Measurements from ENCODE around the gene WDR13.
A peak's percentile ranks its signal among the peaks of the same experiment; 100 is the strongest.
"Not testable (repeated sequence)": the region's sequence is repeated elsewhere in the genome, so short reads cannot be mapped to it uniquely, and the experiment has no call there.

WDR13 gene

DNA sequence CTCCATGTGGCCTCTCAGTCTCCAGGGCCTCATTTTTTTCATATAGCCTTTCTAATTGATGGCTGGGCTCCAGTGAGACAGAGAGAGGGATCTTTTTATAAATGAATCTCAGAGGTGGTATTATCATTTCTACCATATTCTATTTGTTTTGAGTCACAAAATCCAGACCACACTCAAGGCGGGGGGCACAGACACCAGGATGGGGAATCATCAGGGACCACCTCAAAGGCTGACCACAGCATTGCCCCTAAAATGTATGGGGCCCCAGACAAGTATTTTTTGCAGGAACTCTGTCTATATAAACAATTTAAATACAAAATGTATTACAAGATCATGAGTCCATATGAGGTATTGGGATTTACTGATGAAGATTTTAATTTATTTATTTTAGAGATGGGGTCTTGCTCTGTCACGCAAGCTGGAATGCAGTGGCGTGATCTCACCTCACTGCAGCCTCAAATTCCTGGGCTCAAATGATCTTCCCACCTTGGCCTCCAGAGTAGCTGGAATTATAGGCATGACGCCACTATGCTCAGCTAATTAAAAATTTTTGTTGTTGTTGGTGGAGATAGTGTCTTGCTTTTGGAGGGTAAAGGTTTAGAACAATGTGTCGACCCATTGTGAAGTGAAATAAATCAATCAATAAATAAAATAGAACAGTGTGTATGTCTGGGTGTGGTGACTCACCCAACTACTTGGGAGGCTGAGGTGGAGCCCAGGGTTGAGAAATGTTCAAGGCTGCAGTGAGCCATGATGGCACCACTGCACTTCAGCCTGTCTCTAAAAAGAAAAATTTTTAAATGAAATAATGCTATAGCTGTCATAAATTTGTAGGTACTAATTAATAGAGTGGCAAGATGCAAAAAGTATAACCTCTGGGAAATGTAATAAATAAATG, 29.4 kb downstream of the WDR13 start:
- Histone ChIP-seq H3K27me3 (ENCODE audit: insufficient read depth, low read length) (no peaks in the 10 kb centered on the region), H3K4me3 (ENCODE audit: low read length) (no peak overlapping the region)
- WGBS: 94% methylated on average over 4 of the region's 5 CpGs

DNA sequence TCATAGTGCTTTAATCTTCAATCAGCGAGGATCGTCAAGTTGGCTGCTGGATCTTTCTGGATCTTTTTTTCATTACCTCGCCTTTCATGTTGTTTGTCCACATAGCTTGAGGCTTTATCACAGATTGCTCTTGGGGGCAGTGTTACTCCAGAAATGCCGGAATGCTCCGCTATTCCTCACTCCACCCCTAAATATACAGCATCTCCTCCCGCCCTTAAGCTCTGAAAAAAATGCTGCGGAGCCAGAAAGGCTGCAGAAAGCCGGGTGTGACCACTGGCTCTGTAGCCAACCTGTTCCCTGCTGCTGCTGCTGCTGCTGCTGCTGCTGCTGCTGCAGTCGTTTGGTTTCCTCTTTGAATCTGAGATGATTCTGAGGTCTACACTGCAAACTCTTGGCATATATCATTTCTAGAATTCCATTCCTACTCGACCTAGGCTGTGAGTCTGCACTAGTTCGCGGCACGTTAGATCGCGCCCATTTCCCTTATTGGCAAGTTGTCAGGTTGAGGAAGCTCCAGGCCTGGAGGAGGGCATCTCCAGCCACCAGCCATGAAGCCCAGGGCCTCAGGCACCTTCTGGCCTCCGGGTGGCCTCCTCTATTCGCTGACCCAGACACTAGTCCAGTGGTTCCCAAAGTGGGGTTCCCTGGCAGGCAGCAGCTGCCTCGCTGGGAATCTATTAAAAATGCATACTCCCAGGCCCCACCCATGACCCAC, 34.2 kb downstream of the WDR13 start:
- H3K9ac ChIP-seq (ENCODE audit: low read depth, low read length): no peak overlapping the region
- H3K36me3 ChIP-seq (ENCODE audit: insufficient read depth, low read length): no peaks in the 10 kb centered on the region
- H3K4me3 ChIP-seq (ENCODE audit: low read length): peak overlapping the region; percentile 18; the same call in 1 of the 2 replicates
- no peaks in the 10 kb centered on the region for H3K27me3 ChIP-seq (ENCODE audit: insufficient read depth, low read length)
- H3K27ac ChIP-seq (ENCODE audit: low read depth, low read length): peak overlapping the region; percentile 45; the same call in 1 of the 2 replicates
- no peaks in the 10 kb centered on the region for H3K4me1 ChIP-seq (ENCODE audit: insufficient read depth, low read length)
- WGBS: 32% methylated on average over 18 of the region's 18 CpGs
- no peaks in the 10 kb centered on the region for H3K9me3 ChIP-seq (ENCODE audit: insufficient read depth, low read depth, low read length)

More for the DNA sequence above, 29.4 kb downstream of the WDR13 start:
- Histone ChIP-seq H3K9ac (ENCODE audit: low read depth, low read length) (no peak overlapping the region), H3K9me3 (ENCODE audit: insufficient read depth, low read depth, low read length) (no peaks in the 10 kb centered on the region), H3K36me3 (ENCODE audit: insufficient read depth, low read length) (no peaks in the 10 kb centered on the region), H3K4me1 (ENCODE audit: insufficient read depth, low read length) (no peaks in the 10 kb centered on the region), H3K27ac (ENCODE audit: low read depth, low read length) (no peak overlapping the region)

DNA sequence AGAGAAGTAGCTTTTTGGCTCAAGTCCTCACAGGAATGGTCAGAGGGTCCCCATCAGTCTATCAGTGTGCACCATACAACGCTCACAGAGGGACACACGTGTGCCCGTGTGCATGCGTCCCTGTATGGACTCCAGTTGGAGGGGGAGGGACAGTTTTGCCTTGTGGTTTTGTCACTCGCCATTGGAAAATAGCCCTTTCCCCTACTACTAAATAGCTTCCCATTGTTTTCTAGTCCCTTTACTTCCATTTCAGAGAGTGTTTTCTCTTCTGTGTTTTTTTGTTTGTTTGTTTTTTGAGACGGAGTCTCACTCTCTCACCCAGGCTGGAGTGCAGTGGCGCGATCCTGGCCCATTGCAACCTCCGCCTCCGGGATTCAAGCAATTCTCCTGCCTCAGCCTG, 34.9 kb downstream of the WDR13 start:
- 91% methylated on average over 6 of the region's 10 CpGs for WGBS
- Histone ChIP-seq H3K36me3 (ENCODE audit: insufficient read depth, low read length) (no peaks in the 10 kb centered on the region), H3K27ac (ENCODE audit: low read depth, low read length) (no peak overlapping the region)

GRCh38 chrX:48636301-48636700, 39.0 kb downstream of the WDR13 start:
- H3K27ac ChIP-seq (ENCODE audit: low read depth, low read length): no peak overlapping the region
- H3K36me3 ChIP-seq (ENCODE audit: insufficient read depth, low read length): no peaks in the 10 kb centered on the region
- H3K27me3 ChIP-seq (ENCODE audit: insufficient read depth, low read length): no peaks in the 10 kb centered on the region
- WGBS: 91% methylated on average over 1 of the region's 1 CpG
- no peak overlapping the region for H3K4me3 ChIP-seq (ENCODE audit: low read length)
- H3K9me3 ChIP-seq (ENCODE audit: insufficient read depth, low read depth, low read length): no peaks in the 10 kb centered on the region
- no peak overlapping the region for H3K9ac ChIP-seq (ENCODE audit: low read depth, low read length)
- H3K4me1 ChIP-seq (ENCODE audit: insufficient read depth, low read length): no peaks in the 10 kb centered on the region

More for the DNA sequence above, 34.9 kb downstream of the WDR13 start:
- Histone ChIP-seq H3K4me1 (ENCODE audit: insufficient read depth, low read length) (no peaks in the 10 kb centered on the region), H3K9ac (ENCODE audit: low read depth, low read length) (no peak overlapping the region), H3K4me3 (ENCODE audit: low read length) (no peak overlapping the region), H3K27me3 (ENCODE audit: insufficient read depth, low read length) (no peaks in the 10 kb centered on the region), H3K9me3 (ENCODE audit: insufficient read depth, low read depth, low read length) (no peaks in the 10 kb centered on the region)

DNA sequence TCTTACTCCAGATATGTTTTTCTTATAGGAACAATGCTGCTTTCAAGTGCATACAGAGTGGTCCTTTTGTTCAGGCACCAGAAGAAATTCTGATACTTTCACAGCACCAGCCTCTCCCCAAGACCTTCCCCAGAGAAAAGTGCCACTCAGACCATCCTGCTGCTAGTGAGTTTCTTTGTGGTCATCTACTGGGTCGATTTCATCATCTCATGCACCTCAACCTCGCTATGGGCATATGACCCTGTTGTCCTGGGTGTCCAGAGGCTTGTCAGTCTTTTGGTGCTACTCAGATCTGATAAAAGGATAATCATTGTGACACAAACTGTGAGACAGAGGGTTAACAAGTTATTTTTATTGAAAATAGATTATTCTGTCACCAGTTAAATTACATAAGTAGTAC, 39.5 kb downstream of the WDR13 start:
- 96% methylated on average over 2 of the region's 2 CpGs for WGBS
- H3K9ac ChIP-seq (ENCODE audit: low read depth, low read length): no peak overlapping the region

GRCh38 chrX:48645669-48646068, 48.4 kb downstream of the WDR13 start:
- Histone ChIP-seq H3K9me3 (ENCODE audit: insufficient read depth, low read depth, low read length) (no peaks in the 10 kb centered on the region), H3K36me3 (ENCODE audit: insufficient read depth, low read length) (no peaks in the 10 kb centered on the region), H3K9ac (ENCODE audit: low read depth, low read length) (no peak overlapping the region), H3K27ac (ENCODE audit: low read depth, low read length) (no peak overlapping the region), H3K4me1 (ENCODE audit: insufficient read depth, low read length) (peaks cover 5% of the 10 kb centered on the region; the same call in 1 of the 2 replicates), H3K27me3 (ENCODE audit: insufficient read depth, low read length) (peaks cover 3% of the 10 kb centered on the region; the same call in 1 of the 2 replicates), H3K4me3 (ENCODE audit: low read length) (no peak overlapping the region)
- 93% methylated on average over 6 of the region's 7 CpGs for WGBS

More for the DNA sequence above, 39.5 kb downstream of the WDR13 start:
- no peaks in the 10 kb centered on the region for H3K9me3 ChIP-seq (ENCODE audit: insufficient read depth, low read depth, low read length)
- H3K27me3 ChIP-seq (ENCODE audit: insufficient read depth, low read length): no peaks in the 10 kb centered on the region
- H3K4me1 ChIP-seq (ENCODE audit: insufficient read depth, low read length): no peaks in the 10 kb centered on the region
- no peak overlapping the region for H3K4me3 ChIP-seq (ENCODE audit: low read length)
- no peak overlapping the region for H3K27ac ChIP-seq (ENCODE audit: low read depth, low read length)
- H3K36me3 ChIP-seq (ENCODE audit: insufficient read depth, low read length): no peaks in the 10 kb centered on the region

DNA sequence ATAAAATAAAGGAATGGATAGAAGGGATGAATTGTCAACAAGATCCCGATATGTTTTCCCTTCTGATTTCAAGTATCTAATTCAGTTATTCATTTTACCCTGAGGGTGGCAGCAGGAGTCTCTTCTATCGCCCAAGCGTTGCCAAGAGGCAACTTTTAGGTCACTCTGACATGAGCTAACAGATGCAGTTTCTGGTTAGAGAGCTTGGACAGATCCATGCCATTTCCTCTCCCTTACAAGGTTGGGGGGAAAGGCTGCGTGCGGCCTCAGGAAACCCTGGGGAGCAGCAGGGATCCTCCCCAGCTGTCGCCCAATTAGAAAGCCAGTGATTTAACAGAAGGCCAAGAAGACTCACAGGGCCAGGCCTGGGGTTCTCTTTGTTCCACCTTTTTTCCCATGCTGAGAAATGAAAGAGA, 51.1 kb downstream of the WDR13 start:
- WGBS: 14% methylated on average over 5 of the region's 6 CpGs
- H3K27ac ChIP-seq (ENCODE audit: low read depth, low read length): peak overlapping the region; percentile 5; the same call in 1 of the 2 replicates
- no peak overlapping the region for H3K4me3 ChIP-seq (ENCODE audit: low read length)

DNA sequence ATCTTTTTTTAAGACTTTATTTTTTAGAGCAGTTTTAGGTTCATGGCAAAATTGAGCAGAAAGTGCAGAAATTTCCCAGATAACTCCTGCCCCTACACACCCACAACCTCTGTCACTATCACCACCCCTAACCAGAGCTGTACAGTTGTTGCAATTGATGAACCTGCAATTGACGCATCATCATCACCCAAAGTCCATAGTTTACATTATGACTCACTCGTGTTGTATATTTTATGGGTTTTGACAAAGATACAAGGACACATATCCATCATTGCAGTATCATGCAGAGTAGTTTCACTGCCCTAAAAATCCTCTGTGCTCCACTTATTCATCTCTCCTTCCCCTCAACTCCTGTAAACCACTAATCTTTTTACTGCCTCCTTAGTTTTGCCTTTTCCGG, 51.8 kb downstream of the WDR13 start:
- H3K4me3 ChIP-seq (ENCODE audit: low read length): no peak overlapping the region

More for the DNA sequence above, 51.1 kb downstream of the WDR13 start:
- Histone ChIP-seq H3K9ac (ENCODE audit: low read depth, low read length) (no peak overlapping the region), H3K9me3 (ENCODE audit: insufficient read depth, low read depth, low read length) (no peaks in the 10 kb centered on the region), H3K36me3 (ENCODE audit: insufficient read depth, low read length) (no peaks in the 10 kb centered on the region), H3K4me1 (ENCODE audit: insufficient read depth, low read length) (peaks cover 5% of the 10 kb centered on the region; the same call in 1 of the 2 replicates), H3K27me3 (ENCODE audit: insufficient read depth, low read length) (peaks cover 3% of the 10 kb centered on the region; the same call in 1 of the 2 replicates)

GRCh38 chrX:48652055-48652579, 54.8 kb downstream of the WDR13 start:
- not testable (repeated sequence) for H3K9ac ChIP-seq (ENCODE audit: low read depth, low read length); H3K9me3 ChIP-seq (ENCODE audit: insufficient read depth, low read depth, low read length); H3K27me3 ChIP-seq (ENCODE audit: insufficient read depth, low read length); H3K36me3 ChIP-seq (ENCODE audit: insufficient read depth, low read length); H3K27ac ChIP-seq (ENCODE audit: low read depth, low read length); H3K4me3 ChIP-seq (ENCODE audit: low read length)
- 87% methylated on average over 5 of the region's 5 CpGs for WGBS
- peaks cover 10% of the 10 kb centered on the region; the same call in 1 of the 2 replicates for H3K4me1 ChIP-seq (ENCODE audit: insufficient read depth, low read length)

More for the DNA sequence above, 51.8 kb downstream of the WDR13 start:
- Histone ChIP-seq H3K9ac (ENCODE audit: low read depth, low read length) (no peak overlapping the region), H3K27me3 (ENCODE audit: insufficient read depth, low read length) (peaks cover 3% of the 10 kb centered on the region; the same call in 1 of the 2 replicates), H3K9me3 (ENCODE audit: insufficient read depth, low read depth, low read length) (no peaks in the 10 kb centered on the region), H3K36me3 (ENCODE audit: insufficient read depth, low read length) (no peaks in the 10 kb centered on the region), H3K4me1 (ENCODE audit: insufficient read depth, low read length) (peaks cover 8% of the 10 kb centered on the region; the same call in 1 of the 2 replicates), H3K27ac (ENCODE audit: low read depth, low read length) (peak overlapping the region; percentile 71; the same call in 1 of the 2 replicates)
- WGBS: 100% methylated on average over 1 of the region's 3 CpGs

GRCh38 chrX:48654746-48655145, 57.5 kb downstream of the WDR13 start:
- H3K4me3 ChIP-seq (ENCODE audit: low read length); H3K27me3 ChIP-seq (ENCODE audit: insufficient read depth, low read length); H3K4me1 ChIP-seq (ENCODE audit: insufficient read depth, low read length); H3K9ac ChIP-seq (ENCODE audit: low read depth, low read length); H3K9me3 ChIP-seq (ENCODE audit: insufficient read depth, low read depth, low read length); H3K27ac ChIP-seq (ENCODE audit: low read depth, low read length); H3K36me3 ChIP-seq (ENCODE audit: insufficient read depth, low read length): not testable (repeated sequence)
- 72% methylated on average over 19 of the region's 19 CpGs for WGBS
